ENCODE measurements around the gene ARHGAP8.

ARHGAP8 gene

GRCh38 chr22:44865193-44866057, 113.0 kb downstream of the ARHGAP8 start:
- DNase-seq: no peak

- DNase-seq: no peak
These were observed 116.8 kb downstream of the ARHGAP8 start for GRCh38 chr22:44869196-44869595.

DNA sequence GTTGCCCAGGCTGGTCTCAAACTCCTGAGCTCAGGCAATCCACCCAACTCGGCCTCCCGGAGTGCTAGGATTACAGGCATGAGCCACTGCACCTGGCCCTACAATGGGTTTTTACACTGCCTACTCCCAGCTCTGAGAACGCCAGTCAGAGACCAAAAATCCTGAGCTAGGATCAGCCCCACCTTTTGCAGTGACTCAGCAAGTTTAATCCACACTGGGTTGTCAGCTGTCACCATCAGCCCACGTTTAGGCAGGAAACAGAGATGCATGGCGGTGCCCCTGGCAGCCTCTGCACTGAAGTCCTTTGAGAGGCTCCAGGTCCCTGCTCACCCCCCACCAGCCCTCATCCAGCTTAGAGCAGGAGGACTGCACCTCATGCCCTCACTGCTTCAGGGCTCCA, 117.6 kb downstream of the ARHGAP8 start:
- no peak for DNase-seq

GRCh38 chr22:44871782-44872181, 119.4 kb downstream of the ARHGAP8 start:
- no peak for DNase-seq

DNA sequence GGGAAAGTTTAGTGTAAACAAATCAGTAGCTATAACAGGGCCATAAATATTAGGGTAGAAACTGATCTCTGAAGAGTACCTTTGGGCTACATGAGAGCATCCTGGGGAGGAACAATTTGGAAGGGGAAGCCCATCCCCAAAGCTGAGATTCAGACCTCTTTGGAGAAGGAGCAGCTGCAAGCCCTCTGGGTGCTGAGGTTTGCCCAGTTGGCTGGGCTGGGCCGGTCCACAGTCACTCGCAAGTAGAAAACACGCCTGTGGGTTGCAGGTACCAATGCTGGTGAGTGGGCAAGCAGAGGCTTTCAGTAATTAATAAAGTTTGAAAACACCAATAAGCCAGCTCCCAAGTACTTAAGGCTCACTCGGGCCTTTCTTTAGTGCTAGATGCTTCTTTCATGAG, 124.5 kb downstream of the ARHGAP8 start:
- peak; percentile 41 for DNase-seq

- DNase-seq: peak; percentile 24
These were observed 126.3 kb downstream of the ARHGAP8 start for GRCh38 chr22:44878483-44879300.

- DNase-seq: peak; percentile 49
These were observed 126.9 kb downstream of the ARHGAP8 start for GRCh38 chr22:44879301-44879680.

DNA sequence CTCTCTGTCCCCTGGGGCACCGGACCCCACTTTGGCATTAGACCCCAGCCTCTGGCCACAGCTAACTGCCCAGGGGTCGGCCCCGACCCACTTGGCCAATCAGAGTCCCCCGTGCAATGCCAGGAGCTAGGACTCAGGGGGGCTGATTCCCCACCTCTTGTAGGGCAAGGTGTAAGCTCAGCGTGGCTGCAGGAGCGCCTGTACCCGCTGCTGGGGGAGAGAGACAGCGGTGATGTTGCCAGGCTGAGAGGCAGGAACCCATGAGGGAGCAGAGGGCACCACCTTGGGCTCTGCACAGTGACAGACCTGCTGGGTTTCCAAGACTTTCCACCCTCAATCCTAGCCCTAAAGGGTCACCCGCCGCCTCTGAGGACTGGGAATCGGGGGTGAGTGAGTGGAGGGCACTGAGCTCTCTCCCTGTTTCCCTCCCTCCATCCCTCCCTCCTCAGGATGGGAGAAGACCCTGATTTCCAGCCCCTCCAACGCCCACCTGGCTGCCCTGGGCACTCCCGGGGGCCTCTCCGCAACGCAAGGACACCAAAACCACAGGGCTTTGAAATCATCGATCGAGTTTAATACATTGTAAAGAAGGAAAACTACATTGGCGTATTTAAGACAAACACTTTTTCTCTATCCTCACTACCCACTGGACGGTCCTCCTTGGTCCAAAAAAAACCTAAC, 128.4 kb downstream of the ARHGAP8 start:
- peak; percentile 42 for DNase-seq

- DNase-seq: peak; percentile 50
These were observed 129.2 kb downstream of the ARHGAP8 start for GRCh38 chr22:44881624-44882023.

DNA sequence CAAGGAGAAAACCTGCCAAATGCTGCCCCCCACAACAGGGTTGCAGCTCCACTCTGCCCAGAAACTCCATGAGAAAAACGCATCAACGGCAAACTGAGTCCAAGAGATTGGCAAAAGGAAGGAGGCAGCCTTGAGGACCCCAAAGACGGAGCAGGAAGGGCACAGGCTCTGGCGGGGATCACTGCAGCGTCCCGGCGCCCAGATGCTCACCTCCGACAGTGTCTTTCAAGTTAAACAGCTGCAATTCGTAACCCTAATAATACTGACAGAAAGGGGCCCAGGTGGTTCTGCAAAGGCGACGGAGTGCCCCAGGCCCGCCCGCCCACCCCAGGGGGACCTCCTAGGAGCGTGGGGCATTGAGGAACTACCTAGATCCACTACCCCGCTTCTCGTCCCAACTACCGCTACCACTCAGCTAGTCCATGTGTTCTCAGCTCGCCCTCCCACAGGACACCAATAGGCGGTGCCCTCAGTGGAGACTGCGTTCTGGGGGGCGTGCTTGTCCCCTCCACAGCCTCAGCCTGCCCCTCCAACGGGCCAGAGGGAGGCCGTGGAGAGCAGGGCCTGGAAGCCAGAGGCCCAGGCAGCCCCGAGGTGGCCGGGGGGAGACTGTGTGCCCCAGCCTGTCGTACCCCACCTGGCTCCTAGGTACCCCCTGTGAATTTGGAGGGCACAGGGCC, 130.0 kb downstream of the ARHGAP8 start:
- DNase-seq: peak; percentile 38

- peak; percentile 47 for DNase-seq
These were observed 130.6 kb downstream of the ARHGAP8 start for GRCh38 chr22:44883011-44883421.

DNA sequence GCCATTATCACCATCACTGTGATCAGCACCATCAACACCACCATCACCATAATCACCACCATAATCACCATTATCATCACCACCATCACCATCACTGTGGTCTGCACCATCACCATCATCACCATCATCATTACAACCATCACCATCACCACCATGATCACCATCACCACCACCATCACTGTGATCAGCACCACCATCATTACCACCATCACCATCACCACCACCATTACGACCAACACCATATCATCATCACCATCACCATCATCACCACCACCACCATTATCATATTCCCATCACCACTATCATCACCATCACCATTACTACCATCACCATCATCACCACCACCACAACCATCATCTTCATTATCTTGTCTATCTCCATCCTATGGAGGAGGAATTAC, 132.2 kb downstream of the ARHGAP8 start:
- DNase-seq: no peak

GRCh38 chr22:44884968-44885805, 132.8 kb downstream of the ARHGAP8 start:
- DNase-seq: peak; percentile 31

- peak; percentile 37 for DNase-seq
These were observed 133.5 kb downstream of the ARHGAP8 start for GRCh38 chr22:44885806-44886360.

GRCh38 chr22:44887941-44888366, 135.6 kb downstream of the ARHGAP8 start:
- no peak for DNase-seq

- DNase-seq: no peak
These were observed 136.3 kb downstream of the ARHGAP8 start for GRCh38 chr22:44888491-44889254.

- DNase-seq: no peak
These were observed 137.0 kb downstream of the ARHGAP8 start for GRCh38 chr22:44889255-44889878.

DNA sequence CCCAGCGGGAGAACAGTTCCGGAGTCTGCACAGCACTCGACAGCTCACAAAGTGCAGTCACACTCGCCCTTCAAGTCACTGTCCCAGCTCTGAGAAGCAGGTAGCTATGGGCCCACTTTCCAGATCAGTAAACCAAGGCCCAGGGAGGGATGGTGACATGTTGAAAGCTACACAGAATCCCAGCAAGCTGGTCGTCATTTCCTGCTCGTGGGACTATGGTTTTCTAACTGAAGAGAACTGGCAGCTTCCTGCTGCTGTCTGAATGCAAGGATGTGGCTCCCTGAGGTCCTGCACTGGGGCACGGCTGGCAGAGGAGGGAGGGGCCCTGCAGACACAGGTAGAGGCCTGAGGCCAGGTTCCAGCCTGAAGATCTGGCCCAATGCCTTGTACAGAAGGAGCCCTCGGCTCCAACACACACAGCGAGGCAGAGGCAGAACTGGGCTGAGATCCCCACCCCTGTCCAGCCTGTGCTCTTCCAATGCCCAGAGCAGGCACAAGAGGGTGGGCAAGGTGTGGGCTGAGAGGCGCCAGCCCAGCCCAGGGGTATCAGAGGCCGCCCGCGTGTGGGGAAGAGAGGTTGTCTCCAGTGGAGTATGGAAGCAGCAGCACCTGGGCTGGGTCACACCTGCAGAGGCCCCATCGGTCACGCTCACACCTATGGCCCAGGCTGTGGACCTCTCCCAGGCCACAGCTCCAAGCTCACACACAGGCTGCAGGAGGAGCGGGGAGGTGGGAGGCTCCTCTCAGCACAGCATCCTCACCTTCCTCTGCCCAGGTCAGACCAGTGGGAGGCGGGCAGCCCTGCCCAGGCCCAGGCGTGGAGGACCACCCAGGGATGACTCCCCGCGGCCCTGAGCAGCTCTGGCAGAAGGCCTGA, 138.3 kb downstream of the ARHGAP8 start:
- DNase-seq: no peak

- no peak for DNase-seq
These were observed 138.9 kb downstream of the ARHGAP8 start for GRCh38 chr22:44891293-44891747.

Measured in activated effector memory CD4-positive, alpha-beta T cell treated with anti-CD3 and anti-CD28 coated beads, Interleukin-2, amount 50 U/mL, for 16 hours (primary cell).